ENCODE data around the gene SF3B6.
"Not testable (repeated sequence)": the region's sequence is repeated elsewhere in the genome, so short reads cannot be mapped to it uniquely, and the experiment has no call there.

Gene SF3B6

DNA sequence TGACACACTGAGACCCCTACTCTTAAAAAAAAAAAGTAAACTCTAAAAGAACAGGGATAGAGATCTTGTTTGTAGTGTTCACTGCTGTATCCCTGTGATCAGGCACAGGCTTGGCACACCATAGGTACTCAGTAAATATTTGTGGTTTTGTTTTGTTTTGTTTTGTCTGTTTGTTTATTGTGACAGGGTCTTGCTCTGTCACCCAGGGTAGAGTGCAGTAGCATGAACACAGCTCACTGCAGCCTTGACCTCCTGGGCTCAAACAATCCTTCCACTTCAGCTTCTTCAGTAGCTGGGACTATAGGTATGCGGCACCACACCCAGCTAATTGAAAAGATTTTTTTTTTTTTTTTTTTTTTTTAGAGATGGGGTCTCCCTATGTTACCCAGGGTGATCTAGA lies 23.2 kb downstream of the SF3B6 start:
- H3K4me3 ChIP-seq (ENCODE audit: low read depth, low read length) = no peak overlapping the region

DNA sequence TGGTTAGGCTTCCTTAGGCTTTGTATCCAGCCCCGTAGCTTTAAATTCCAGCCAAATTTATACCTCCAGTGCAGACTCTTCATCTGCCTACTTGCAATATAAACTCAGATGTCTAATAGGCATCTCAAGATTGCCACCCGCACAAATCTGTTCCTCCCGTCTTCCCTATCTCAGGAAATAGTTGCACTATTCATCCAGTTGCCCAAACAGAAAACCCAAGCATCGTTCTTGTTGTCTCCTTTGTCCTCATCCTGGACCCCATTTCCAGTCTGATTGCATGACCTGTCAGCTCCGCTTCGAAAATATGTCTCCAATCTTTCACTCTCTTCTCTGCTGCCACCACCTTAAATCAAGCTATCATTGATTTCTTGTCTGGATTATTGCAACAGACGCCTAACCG lies 24.3 kb downstream of the SF3B6 start:
- no peak overlapping the region for H3K4me3 ChIP-seq (ENCODE audit: low read depth, low read length)

DNA sequence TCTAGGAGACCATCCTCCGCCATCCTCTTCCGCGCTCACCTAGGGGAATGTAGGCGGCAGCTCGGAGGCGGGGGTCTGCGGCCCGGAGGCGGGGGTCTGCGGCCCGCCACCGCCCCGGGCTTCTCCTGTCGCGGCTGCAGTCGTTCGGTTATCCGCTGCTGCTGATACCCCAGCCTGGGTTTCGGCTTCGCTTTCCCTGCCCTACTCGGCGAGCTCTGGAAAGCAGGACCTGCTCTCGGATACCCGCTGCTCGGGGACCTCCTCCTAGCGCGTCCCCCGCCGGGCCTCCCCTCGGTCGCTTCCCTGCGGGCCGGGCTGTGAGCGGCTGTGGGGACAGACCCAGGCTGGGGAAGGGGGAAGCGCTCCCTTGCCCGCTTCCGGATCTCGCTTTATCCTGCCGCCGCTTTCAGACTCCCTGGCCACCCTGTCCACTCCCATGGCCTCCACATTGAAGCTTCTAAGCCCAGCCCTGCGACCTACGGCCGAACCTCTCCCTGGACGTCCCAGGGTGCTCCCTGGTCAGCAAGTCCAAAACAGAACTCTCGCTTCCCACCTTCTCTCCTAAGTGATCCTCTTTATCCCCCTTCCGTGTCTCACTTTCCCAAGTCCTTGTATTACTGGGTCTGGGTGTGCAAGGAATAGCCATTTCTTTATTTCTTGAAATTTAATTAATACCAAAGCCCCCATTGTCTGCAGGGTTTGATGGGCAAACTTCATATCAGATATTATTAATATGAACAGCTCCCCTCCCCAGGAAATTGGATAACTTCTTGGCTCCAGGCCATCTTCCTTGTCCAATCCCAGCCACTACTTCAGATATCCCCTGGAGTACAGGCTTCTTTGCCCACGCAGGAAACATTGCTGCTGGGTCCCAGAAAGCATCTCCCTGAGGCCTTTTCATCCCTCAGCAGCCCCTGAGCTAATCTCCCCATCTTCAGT lies 25.8 kb downstream of the SF3B6 start:
- peak overlapping the region; percentile 69 for H3K4me3 ChIP-seq (ENCODE audit: low read depth, low read length)

DNA sequence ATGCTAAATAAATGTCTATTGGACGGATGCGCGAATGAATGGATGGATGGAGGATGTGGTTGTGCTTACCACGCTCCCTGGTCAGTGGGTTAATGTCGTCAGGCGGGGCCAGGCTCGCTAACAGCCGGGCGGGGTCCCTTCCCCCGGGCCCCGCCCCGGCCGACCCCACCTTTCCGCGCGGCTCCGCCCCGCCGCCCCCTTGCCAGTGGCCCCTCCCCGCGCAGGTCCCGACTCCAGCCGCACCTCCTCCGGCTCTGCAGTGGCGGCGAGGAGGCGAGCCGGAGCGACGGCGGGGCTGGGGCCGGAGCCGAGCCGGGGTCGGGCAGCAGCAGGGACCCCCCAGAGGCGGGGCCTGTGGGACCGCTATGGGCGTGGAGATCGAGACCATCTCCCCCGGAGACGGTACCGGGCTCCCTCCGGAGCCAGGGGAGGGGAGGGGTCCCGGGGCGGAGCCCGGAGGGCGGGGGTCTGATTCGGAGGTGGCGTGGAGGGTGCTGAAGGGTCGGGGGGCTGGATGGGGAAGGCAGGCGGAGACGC lies 26.6 kb downstream of the SF3B6 start, which contains the start of gene FKBP1B:
Gene FKBP1B, plus strand, starts transcription at position 257 of the 537 bp plus-strand sequence. Its CDS starts 109 bp downstream, at position 366.
- H3K4me3 ChIP-seq (ENCODE audit: low read depth, low read length) = peak within 1 kb of the TSS; percentile 69

DNA sequence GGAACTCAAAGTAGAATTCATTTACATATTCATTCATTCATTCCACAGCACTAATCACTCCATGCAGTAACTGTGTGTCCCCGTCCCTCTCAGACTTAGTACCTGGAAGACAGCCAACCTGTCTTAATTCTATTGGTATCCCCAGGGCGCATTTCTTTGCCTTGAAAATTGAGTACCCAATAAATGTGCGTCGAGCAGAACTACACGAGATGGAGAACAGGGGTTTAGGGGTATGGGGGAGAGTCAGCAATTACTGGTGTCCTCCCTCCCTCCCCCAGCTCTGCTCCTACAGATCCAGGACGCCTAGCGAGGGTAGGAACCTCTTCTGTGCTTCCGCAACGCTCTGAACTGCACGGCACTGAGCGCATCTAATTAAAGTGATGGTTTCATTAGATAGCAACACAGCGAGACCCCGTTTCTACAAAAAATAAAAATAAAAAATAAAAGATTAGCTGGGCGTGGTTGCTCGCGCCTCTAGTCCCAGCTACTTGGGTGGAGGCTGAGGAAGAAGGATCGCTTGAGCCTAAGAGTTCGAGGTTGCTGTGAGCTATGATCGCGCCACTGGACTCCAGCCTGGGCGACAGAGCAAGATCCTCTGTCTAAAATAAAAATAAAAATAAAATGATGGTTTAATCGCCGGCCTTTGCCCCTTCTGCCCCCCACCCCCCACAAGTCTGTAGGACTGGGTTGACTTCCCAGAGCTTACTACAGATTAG lies 27.2 kb downstream of the SF3B6 start:
- peak overlapping the region; percentile 21 for H3K4me3 ChIP-seq (ENCODE audit: low read depth, low read length)

DNA sequence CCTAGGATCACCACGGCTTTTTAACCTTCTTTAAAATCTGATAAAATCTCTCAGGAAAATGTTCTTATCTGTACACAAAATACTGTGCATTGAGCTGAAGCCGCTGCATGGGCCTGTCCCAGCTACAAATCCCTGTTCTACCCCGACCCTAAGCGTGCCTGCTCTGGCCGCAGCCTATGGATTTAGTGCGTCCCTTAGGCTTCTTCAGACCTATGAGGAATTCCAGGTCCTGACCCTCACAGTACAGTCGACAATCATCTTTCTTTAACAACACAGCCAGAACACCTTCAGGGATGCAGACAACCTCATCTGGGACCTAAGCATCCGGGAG lies 28.5 kb downstream of the SF3B6 start:
- no peak overlapping the region for H3K4me3 ChIP-seq (ENCODE audit: low read depth, low read length)

DNA sequence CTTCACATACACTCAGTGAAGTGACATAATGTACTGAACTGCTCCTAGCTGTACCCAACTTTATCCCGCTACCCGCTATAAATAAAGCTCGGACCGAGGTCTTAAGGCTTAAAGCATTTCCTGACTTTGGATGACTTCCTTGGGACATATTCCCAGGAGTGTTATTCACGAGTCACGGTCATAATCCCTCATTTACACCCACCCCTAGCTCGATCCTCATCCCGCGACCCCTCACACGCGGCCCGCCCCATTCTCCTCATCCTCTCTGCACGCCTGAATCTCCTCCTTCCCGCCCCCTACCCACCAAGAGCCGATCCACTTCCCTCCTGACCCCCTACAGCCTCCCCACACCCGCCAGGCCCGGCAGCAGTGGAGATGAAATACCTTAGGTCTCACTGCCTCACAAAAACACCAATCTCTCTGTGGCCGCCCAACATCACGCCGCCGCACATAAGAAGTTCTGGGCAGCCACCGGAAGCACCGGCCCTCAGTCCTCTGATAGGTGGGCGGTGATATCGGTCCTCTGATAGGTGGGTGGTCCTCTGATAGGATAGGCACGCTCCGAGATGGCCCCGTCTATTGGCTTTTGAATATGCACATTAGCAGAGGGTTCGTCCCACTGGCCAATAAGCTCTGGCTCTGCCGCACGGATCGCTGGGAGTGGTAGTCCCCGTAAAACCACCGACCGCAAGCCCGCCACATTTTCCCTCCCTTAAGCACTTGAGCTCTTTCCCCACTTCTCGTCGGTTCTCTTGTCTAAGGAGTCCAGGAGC lies 29.0 kb downstream of the SF3B6 start, which contains the start of gene WDCP:
Gene WDCP, minus strand, starts transcription at position 462 of the 773 bp plus-strand sequence. CDS start 7,897 bp downstream, outside the sequence.
- peak within 1 kb of the TSS; percentile 86 for H3K4me3 ChIP-seq (ENCODE audit: low read depth, low read length)

DNA sequence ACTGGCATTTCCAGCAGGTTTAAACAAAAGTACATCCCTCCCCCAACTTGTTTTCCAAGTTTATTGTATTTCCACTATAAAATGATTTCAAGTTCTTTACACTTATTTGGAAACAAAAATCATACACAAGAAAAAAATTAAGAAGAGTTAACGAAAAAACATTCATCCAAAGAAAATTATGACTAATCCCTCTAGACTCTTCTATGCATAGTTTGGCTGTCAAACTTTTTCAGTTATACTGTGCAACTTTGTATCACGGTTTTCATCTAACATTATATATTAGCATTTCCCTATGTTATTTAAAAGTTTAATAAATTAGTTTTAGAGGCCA lies 29.6 kb downstream of the SF3B6 start:
- peak overlapping the region; percentile 86 for H3K4me3 ChIP-seq (ENCODE audit: low read depth, low read length)

DNA sequence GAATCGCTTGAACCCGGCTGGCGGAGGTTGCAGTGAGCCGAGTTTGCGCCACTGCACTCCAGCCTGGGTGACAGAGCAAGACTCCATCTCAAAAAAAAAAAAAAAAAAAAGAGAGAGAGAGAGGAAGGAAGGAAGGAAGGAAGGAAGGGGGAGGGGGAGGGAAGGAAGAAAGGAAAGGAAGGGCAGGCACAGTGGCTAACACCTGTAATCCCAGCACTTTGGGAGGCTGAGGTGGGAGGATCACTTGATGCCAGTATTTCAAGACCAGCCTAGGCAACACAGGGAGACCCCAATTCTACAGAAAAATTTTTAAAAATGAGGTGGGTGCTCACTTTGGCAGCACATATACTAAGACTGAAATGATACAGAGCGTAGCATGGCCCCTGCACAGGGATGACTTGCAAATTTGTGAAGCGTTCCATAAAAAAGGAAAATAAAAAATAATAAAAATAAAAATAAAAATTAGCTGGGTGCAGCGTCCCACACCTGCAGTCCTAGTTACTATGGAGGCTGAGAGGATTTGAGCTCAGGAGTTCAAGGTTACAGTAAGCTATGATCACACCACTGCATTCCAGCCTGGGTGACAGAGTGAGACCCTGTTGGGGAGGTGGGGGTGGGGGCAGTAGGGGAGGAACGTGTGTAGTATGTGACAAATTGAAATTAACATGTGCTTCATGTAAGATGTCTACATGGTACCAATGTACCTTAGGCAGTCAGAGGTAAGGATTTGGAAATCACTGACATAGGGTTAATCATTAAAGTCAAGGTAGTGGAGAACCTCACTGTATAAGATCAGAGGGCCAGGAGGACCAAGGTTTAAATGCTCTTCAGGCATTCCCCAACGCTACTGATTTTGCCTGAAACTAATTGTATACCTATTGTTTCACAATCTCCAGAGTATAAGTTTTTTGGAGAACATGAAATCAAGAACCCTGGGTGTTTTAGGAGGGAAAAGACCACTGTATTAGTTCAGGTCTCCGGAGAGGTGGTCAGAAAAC lies 30.3 kb downstream of the SF3B6 start:
- H3K4me3 ChIP-seq (ENCODE audit: low read depth, low read length) = no peak overlapping the region

DNA sequence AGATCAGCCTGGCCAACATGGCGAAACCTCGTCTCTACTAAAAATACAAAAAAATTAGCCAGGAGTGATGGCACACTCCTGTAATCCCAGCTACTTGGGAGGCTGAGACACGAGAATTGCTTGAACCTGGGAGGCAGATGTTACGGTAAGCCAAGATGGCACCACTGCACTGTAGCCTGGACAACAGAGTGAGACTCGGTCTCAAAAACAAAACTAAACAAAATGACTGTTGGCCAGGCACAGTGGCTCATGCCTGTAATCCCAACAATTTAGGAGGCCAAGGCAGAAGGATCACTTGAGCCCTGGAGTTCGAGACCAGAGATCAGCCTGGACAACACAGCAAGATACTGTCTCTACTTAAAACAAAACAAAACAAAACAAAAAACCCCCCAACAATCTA lies 33.0 kb downstream of the SF3B6 start:
- not testable (repeated sequence) for H3K4me3 ChIP-seq (ENCODE audit: low read depth, low read length)

DNA sequence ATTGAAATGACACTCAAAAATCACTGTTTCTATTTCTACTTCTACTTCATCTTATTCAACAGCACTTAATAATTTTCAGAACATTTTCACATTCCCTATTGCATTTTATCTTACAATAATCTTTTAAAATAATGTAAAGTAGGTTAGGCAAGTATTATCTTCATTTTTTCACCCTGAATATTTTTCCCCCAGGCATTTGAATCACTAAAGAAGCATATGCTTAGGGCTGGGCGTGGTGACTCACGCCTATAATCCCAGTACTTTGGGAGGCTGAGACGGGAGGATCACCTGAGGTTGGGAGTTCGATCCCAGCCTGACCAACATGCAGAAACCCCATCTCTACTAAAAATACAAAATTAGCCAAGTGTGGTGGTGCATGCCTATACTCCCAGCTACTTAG lies 35.6 kb downstream of the SF3B6 start:
- no peak overlapping the region for H3K4me3 ChIP-seq (ENCODE audit: low read depth, low read length)

DNA sequence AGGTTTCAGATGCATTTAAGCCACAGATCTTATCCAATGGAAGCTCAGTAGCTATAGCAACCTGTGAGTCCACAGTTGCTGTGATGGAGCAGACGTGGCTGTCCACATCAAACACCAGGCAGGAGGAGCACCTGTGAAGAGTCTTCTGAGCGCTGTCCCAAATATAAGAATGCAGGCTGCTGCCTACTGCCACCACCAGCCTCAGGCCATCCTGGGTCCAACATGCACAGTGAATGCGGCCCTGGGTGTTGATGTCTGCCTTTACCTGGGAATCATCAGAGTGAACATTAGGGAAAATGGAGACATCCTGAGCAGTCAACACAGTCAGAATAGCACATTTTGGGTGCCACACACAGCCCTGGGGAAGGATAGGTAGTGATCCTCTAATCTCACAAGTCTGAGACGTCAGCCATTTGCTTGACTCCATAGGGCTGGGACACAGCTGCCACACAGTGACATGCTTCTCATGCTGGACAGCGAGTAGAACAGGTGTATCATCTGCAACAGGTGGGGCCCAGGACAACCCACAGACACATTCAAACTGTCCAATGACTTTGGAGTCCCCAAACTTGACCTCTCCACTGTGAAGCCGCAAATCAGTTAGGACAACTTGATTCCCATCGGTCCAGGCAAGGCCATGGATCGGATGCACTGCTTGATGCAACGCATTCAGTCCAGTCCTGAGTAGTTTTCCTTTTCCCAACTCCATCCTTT lies 37.2 kb downstream of the SF3B6 start:
- H3K4me3 ChIP-seq (ENCODE audit: low read depth, low read length) = no peak overlapping the region

DNA sequence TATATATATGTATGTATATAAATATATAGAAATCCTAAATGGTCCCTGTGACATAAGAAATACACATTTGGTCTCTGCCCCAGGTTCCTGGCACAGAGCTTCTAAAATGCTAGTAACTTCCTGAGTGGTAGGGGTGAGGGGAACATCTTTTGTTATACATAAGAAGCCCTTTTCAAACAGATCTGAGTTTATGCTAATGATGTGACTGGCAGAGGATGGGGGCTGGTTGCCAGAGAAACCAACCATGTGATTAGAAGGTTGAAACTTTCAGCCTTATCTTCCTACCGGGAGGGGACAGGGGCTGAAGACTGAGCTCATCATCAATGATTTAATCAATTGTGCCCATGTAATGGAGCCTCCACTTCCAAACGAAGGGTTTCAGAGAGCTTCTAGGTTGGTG lies 49.9 kb downstream of the SF3B6 start:
- no peak overlapping the region for H3K4me3 ChIP-seq (ENCODE audit: low read depth, low read length)

DNA sequence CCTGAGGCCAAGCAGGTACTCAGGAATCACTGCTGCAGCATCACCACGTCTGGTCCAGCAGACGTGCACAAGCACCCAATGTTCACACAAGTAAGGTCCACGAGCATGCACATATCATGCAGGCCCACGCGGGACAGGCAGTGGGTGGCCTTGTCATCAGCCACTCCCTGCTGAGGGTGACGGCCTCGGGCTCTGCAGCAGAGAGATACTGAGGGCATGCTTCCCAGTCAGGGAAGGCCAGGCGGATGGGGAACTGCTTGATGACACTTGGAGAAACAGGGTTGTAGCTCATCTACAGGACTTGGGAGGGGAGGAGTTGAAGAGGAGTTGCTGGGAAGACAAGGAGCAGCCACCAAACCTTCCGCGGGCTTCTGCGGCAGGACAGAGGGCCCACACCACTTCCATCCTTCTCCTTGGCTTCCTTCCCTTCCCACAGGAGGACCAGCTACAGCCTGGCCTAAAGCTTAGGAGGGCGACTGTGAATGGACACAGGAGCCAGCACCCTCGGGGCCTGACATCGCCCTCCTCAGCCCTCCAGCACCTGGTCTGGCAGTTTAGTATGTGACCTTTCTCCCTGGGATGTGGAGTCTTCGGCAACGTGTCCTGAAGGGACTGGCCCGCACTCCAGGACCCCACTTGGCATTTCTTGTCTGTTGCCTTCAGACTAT lies 51.0 kb downstream of the SF3B6 start:
- H3K4me3 ChIP-seq (ENCODE audit: low read depth, low read length) = no peak overlapping the region

DNA sequence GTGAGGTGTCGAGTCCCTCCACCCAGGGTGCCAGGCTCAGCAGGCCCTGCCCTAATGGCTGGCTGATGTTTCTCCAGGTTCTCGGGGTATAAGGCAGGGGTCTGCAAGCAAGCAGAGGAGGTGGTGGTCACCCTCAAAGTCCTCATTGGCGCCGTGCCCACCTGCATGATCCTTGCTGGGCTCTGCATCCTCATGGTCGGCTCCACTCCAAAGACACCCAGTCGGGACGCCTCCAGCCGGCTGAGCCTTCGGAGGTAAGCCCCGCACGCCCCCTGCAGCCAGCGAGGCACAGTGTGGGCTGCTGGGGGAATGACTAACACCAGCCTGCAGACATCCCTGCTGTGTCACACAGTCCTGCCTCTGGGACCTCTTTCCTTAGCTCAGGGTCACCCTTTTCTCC lies 52.1 kb downstream of the SF3B6 start:
- H3K4me3 ChIP-seq (ENCODE audit: low read depth, low read length) = no peak overlapping the region

DNA sequence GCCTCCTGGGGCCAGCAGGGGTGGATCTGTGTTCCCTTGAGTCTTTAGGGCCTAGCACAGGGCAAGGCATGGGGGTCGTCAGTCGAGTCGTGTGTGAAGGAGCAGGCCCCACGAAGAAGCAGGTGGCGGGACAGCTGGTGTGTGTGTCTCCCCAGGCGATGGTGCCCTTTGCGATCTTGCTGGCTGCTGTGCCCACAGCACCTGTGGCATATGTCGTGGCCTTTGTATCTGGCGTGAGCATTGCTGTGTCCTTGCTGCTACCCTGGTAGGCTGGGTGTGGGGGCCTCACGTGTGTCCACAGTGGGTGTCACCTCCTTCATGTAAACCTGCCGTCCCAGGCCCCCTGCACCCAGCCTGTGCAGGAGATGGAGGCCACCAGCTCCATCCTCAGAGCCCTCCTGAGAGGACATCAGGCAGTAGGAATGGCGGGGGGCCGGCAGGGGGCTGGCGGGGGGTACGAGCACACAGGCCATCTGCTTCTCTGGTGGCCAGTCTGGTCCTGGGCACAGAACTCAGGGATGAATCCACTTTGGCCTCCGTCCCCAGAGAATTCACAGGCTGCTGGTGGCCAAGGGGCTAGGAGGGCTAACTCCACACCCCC lies 53.1 kb downstream of the SF3B6 start:
- H3K4me3 ChIP-seq (ENCODE audit: low read depth, low read length) = no peak overlapping the region

DNA sequence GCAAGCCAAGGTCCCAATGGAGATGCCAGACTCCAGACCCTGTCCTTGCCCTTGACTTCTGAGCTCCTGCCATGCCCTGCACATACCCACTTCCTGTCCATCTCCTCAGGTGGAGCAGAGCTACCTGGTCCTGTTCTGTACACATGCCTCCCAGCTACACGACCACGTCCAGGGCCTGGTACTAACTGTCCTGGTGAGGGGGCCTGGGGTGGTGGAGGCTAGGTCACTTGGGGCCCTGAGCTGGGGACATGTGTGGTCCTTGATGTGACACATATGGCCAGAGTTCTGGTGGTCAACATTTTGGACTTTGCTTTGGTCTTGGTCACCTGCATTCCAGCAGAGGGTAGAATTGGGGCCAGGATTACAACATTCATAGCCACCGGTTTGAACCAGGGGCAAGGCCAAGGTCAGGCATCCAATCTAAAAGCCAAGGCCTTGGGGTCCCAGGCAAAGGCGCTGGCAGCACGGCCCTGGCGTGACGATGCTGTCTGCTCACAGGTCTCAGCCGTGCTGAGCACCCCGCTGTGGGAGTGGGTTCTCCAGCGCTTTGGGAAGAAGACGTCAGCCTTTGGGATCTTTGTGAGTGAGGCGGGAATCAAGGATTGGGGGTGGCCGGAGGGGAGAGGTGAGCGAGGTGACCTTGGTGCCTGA lies 53.7 kb downstream of the SF3B6 start:
- no peak overlapping the region for H3K4me3 ChIP-seq (ENCODE audit: low read depth, low read length)

Data from iPS-11a (cell line).